ENCODE results near the gene TTN.

Gene TTN

GRCh38 chr2:178485356-178485755, 321.9 kb downstream of the TTN start:
- no peak for DNase-seq (ENCODE audit: low spot score)

GRCh38 chr2:178484245-178485041, 322.8 kb downstream of the TTN start:
- DNase-seq (ENCODE audit: low spot score) = no peak

GRCh38 chr2:178482437-178482836, 324.8 kb downstream of the TTN start:
- DNase-seq (ENCODE audit: low spot score) = no peak

GRCh38 chr2:178480227-178481181, 326.7 kb downstream of the TTN start, which contains the start of gene PLEKHA3:
Gene PLEKHA3, plus strand, starts transcription at chr2:178480457. Its CDS starts 413 bp downstream, at chr2:178480870.
- peak; percentile 94 for DNase-seq (ENCODE audit: low spot score)

- no peak for DNase-seq (ENCODE audit: low spot score)
Measured at GRCh38 chr2:178479758-178480226, 327.4 kb downstream of the TTN start.

GRCh38 chr2:178479275-178479616, 328.0 kb downstream of the TTN start:
- no peak for DNase-seq (ENCODE audit: low spot score)

GRCh38 chr2:178478439-178479274, 328.6 kb downstream of the TTN start, which contains the start of gene FKBP7:
Gene FKBP7, minus strand, starts transcription at chr2:178478600. Its CDS starts 101 bp downstream, at chr2:178478499.
- DNase-seq (ENCODE audit: low spot score) = peak; percentile 84

GRCh38 chr2:178478130-178478438, 329.1 kb downstream of the TTN start:
- no peak for DNase-seq (ENCODE audit: low spot score)

- DNase-seq (ENCODE audit: low spot score) = no peak
Measured at GRCh38 chr2:178477443-178478129, 329.6 kb downstream of the TTN start.

- no peak for DNase-seq (ENCODE audit: low spot score)
Measured at GRCh38 chr2:178476477-178476876, 330.7 kb downstream of the TTN start.

All from iPS-NIHi11 (cell line).